Ovary (tissue), 1 donor: ENCODE results near the gene PKP2.

Source experiments
- EP300 ChIP-seq: sonication (generic); formaldehyde crosslinking; IDR thresholded peaks from one replicate; pipeline ENCODE4 v1.6.1; 2017; ENCODE audit warnings: antibody characterized with exemption
- POLR2A ChIP-seq: fragments of 450-650 bp; IDR thresholded peaks from one replicate; pipeline ENCODE4 v1.6.1; 2017; ENCODE audit warnings: antibody characterized with exemption, mild to moderate bottlenecking, moderate library complexity

- TF ChIP-seq EP300 (no peak), POLR2A (no peak)
Measured at GRCh38 chr12:32776258-32776657, 120.3 kb downstream of the PKP2 start.
